ENCODE data around the gene DDAH2. TPM values are rescaled to one million over a fixed set of nuclear protein-coding genes. Genes with fewer than 3 reads are reported as not detected.

The DDAH2 gene
- polyA plus RNA-seq, 2 donors, result 46.5 to 73.3 TPM

DNA sequence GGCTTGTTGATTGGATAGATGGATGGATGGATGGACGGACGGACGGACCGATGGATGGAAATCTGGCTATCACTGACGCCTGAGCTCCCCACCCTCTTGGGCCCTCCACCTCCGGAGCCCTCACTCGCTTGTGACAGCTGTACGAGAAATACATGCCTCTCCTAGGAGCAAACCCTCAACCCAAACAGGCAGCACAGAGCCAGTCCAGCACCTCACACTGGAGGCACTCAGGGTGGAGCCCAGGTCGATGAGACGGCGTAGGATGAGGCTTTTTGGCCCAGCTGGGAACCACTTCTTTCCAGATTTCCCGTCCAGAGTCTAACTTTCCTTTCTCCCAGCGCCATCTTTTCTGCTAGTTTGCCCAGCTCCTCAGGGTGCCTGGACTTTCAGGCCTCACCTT, 45.5 kb downstream of the DDAH2 start:
- Histone ChIP-seq H3K4me3 (ENCODE audit: low read depth in 1 of 2, low read length in 2 of 2) (no peak overlapping the region), H3K36me3 (ENCODE audit: control insufficient read depth in 2 of 2, insufficient read depth in 2 of 2, low read length in 1 of 2) (peaks cover 19 to 27% of the 10 kb centered on the region in 2 donors), H3K4me1 (ENCODE audit: control insufficient read depth in 2 of 2, insufficient read depth in 2 of 2, low read length in 1 of 2) (peaks cover 0 to 5% of the 10 kb centered on the region in 2 donors), H3K9me3 (ENCODE audit: control insufficient read depth in 2 of 2, insufficient read depth in 1 of 2, low read depth in 1 of 2, low read length in 1 of 2) (no peaks in the 10 kb centered on the region), H3K27ac (ENCODE audit: low read depth in 2 of 2, low read length in 1 of 2) (no peak overlapping the region), H3K27me3 (ENCODE audit: control insufficient read depth in 1 of 2, insufficient read depth in 2 of 2, low read length in 2 of 2) (no peaks in the 10 kb centered on the region)
- WGBS, 2 donors, result 62 to 63% methylated on average over 13 of the region's 13 CpGs

- Histone ChIP-seq H3K27me3 (ENCODE audit: control insufficient read depth in 1 of 2, insufficient read depth in 2 of 2, low read length in 2 of 2) (no peaks in the 10 kb centered on the region), H3K4me3 (ENCODE audit: low read depth in 1 of 2, low read length in 2 of 2) (peak overlapping the region; percentile 51 to 54), H3K36me3 (ENCODE audit: control insufficient read depth in 2 of 2, insufficient read depth in 2 of 2, low read length in 1 of 2) (peaks cover 3 to 5% of the 10 kb centered on the region in 2 donors), H3K9me3 (ENCODE audit: control insufficient read depth in 2 of 2, insufficient read depth in 1 of 2, low read depth in 1 of 2, low read length in 1 of 2) (no peaks in the 10 kb centered on the region), H3K4me1 (ENCODE audit: control insufficient read depth in 2 of 2, insufficient read depth in 2 of 2, low read length in 1 of 2) (peaks cover 0 to 5% of the 10 kb centered on the region in 2 donors), H3K27ac (ENCODE audit: low read depth in 2 of 2, low read length in 1 of 2) (peak overlapping the region; percentile 63 to 80)
- 0 to 1% methylated on average over 40 of the region's 40 CpGs for WGBS, 2 donors
These were observed 47.9 kb downstream of the DDAH2 start for GRCh38 chr6:31681135-31681671.

GRCh38 chr6:31680226-31681134, 48.6 kb downstream of the DDAH2 start, which contains the start of gene LY6G5C:
TSS of gene LY6G5C (minus strand) at chr6:31681067. CDS start at chr6:31680373, 694 bp downstream.
- Histone ChIP-seq H3K9me3 (ENCODE audit: control insufficient read depth in 2 of 2, insufficient read depth in 1 of 2, low read depth in 1 of 2, low read length in 1 of 2) (no peaks in the 10 kb centered on the region), H3K27me3 (ENCODE audit: control insufficient read depth in 1 of 2, insufficient read depth in 2 of 2, low read length in 2 of 2) (no peaks in the 10 kb centered on the region), H3K36me3 (ENCODE audit: control insufficient read depth in 2 of 2, insufficient read depth in 2 of 2, low read length in 1 of 2) (peaks cover 2 to 3% of the 10 kb centered on the region in 2 donors), H3K4me3 (ENCODE audit: low read depth in 1 of 2, low read length in 2 of 2) (peak within 1 kb of the TSS; percentile 51 to 54), H3K4me1 (ENCODE audit: control insufficient read depth in 2 of 2, insufficient read depth in 2 of 2, low read length in 1 of 2) (peaks cover 0 to 5% of the 10 kb centered on the region in 2 donors), H3K27ac (ENCODE audit: low read depth in 2 of 2, low read length in 1 of 2) (peak within 1 kb of the TSS; percentile 63 to 80)
- 11% methylated on average over 17 of the region's 17 CpGs for WGBS, 2 donors

GRCh38 chr6:31677955-31678354, 51.1 kb downstream of the DDAH2 start:
- H3K27ac ChIP-seq (ENCODE audit: low read depth in 2 of 2, low read length in 1 of 2), result no peak overlapping the region
- no peaks in the 10 kb centered on the region for H3K36me3 ChIP-seq (ENCODE audit: control insufficient read depth in 2 of 2, insufficient read depth in 2 of 2, low read length in 1 of 2)
- H3K9me3 ChIP-seq (ENCODE audit: control insufficient read depth in 2 of 2, insufficient read depth in 1 of 2, low read depth in 1 of 2, low read length in 1 of 2), result no peaks in the 10 kb centered on the region
- H3K4me3 ChIP-seq (ENCODE audit: low read depth in 1 of 2, low read length in 2 of 2), result no peak overlapping the region
- no peaks in the 10 kb centered on the region for H3K27me3 ChIP-seq (ENCODE audit: control insufficient read depth in 1 of 2, insufficient read depth in 2 of 2, low read length in 2 of 2)
- 70 to 79% methylated on average over 8 of the region's 8 CpGs for WGBS, 2 donors
- peaks cover 0 to 3% of the 10 kb centered on the region in 2 donors for H3K4me1 ChIP-seq (ENCODE audit: control insufficient read depth in 2 of 2, insufficient read depth in 2 of 2, low read length in 1 of 2)

Other genes starting within 250 kb of the DDAH2 start
- under 1 TPM; 0.29 to 0.77 TPM for gene MICB, start 231.2 kb downstream of the DDAH2 start, polyA plus RNA-seq
- not detected for gene MCCD1, start 200.3 kb downstream of the DDAH2 start, polyA plus RNA-seq
- 100 to 1,000 TPM; 181 to 321 TPM for gene DDX39B, start 187.3 kb downstream of the DDAH2 start, polyA plus RNA-seq
- under 1 TPM; 0.32 to 0.49 TPM for gene ATP6V1G2, start 182.7 kb downstream of the DDAH2 start, polyA plus RNA-seq
- 10 to 100 TPM; 16.1 to 20.2 TPM for gene NFKBIL1, start 181.7 kb downstream of the DDAH2 start, polyA plus RNA-seq
- under 1 TPM; 0.10 to 0.14 TPM for gene LTA, start 157.0 kb downstream of the DDAH2 start, polyA plus RNA-seq
- 1 to 10 TPM in 1 of 2 donors, under 1 TPM in 1; 0.71 to 2.4 TPM for gene TNF, start 153.7 kb downstream of the DDAH2 start, polyA plus RNA-seq
- gene LTB, start 146.9 kb downstream of the DDAH2 start, polyA plus RNA-seq, result 1 to 10 TPM; 1.8 to 3.0 TPM
- 1 to 10 TPM; 2.8 to 6.9 TPM for gene LST1, start 143.0 kb downstream of the DDAH2 start, polyA plus RNA-seq
- gene NCR3, start 136.3 kb downstream of the DDAH2 start, polyA plus RNA-seq, result under 1 TPM in 1 of 2 donors, not detected in 1; 0.07 TPM
- 10 to 100 TPM in 1 of 2 donors, 1 to 10 TPM in 1; 8.0 to 12.6 TPM for gene AIF1, start 114.1 kb downstream of the DDAH2 start, polyA plus RNA-seq
- 100 to 1,000 TPM in 1 of 2 donors, 10 to 100 TPM in 1; 76.6 to 110 TPM for gene PRRC2A, start 108.6 kb downstream of the DDAH2 start, polyA plus RNA-seq
- 100 to 1,000 TPM; 158 to 259 TPM for gene BAG6, start 76.6 kb downstream of the DDAH2 start, polyA plus RNA-seq
- gene APOM, start 73.4 kb downstream of the DDAH2 start, polyA plus RNA-seq, result 1 to 10 TPM; 4.3 to 6.0 TPM
- 10 to 100 TPM; 20.6 to 21.1 TPM for gene C6orf47, start 68.5 kb downstream of the DDAH2 start, polyA plus RNA-seq
- 10 to 100 TPM; 10.2 to 10.4 TPM for gene GPANK1, start 64.3 kb downstream of the DDAH2 start, polyA plus RNA-seq
- 100 to 1,000 TPM; 140 to 187 TPM for gene CSNK2B, start 63.2 kb downstream of the DDAH2 start, polyA plus RNA-seq
- gene LY6G5B, start 59.3 kb downstream of the DDAH2 start, polyA plus RNA-seq, result 1 to 10 TPM; 5.3 to 7.4 TPM
- 1 to 10 TPM in 1 of 2 donors, under 1 TPM in 1; 0.76 to 1.1 TPM for gene LY6G5C, start 48.2 kb downstream of the DDAH2 start, polyA plus RNA-seq
- gene ABHD16A, start 26.0 kb downstream of the DDAH2 start, polyA plus RNA-seq, result 10 to 100 TPM; 30.0 to 40.1 TPM
- gene LY6G6F, start 22.4 kb downstream of the DDAH2 start, polyA plus RNA-seq, result not detected
- gene LY6G6D, start 14.0 kb downstream of the DDAH2 start, polyA plus RNA-seq, result 1 to 10 TPM in 1 of 2 donors, under 1 TPM in 1; 0.67 to 1.3 TPM
- 10 to 100 TPM; 17.2 to 21.9 TPM for gene LY6G6C, start 7.6 kb downstream of the DDAH2 start, polyA plus RNA-seq
- gene MPIG6B, start 5.9 kb downstream of the DDAH2 start, polyA plus RNA-seq, result under 1 TPM; 0.49 to 0.88 TPM
- gene CLIC1, start 7.2 kb upstream of the DDAH2 start, polyA plus RNA-seq, result 100 to 1,000 TPM; 258 to 412 TPM
- gene MSH5, start 10.7 kb upstream of the DDAH2 start, polyA plus RNA-seq, result 10 to 100 TPM in 1 of 2 donors, 1 to 10 TPM in 1; 6.3 to 15.8 TPM
- 1 to 10 TPM; 2.3 to 7.6 TPM for gene SAPCD1, start 33.4 kb upstream of the DDAH2 start, polyA plus RNA-seq
- gene VWA7, start 48.0 kb upstream of the DDAH2 start, polyA plus RNA-seq, result 1 to 10 TPM in 1 of 2 donors, under 1 TPM in 1; 0.33 to 1.3 TPM
- gene VARS1, start 66.5 kb upstream of the DDAH2 start, polyA plus RNA-seq, result 10 to 100 TPM; 35.7 to 37.3 TPM
- gene LSM2, start 77.7 kb upstream of the DDAH2 start, polyA plus RNA-seq, result 10 to 100 TPM; 25.6 to 42.9 TPM
- under 1 TPM; 0.39 to 0.42 TPM for gene HSPA1L, start 86.0 kb upstream of the DDAH2 start, polyA plus RNA-seq
- 100 to 1,000 TPM; 105 to 125 TPM for gene HSPA1A, start 86.2 kb upstream of the DDAH2 start, polyA plus RNA-seq
- gene HSPA1B, start 98.4 kb upstream of the DDAH2 start, polyA plus RNA-seq, result 100 to 1,000 TPM in 1 of 2 donors, 10 to 100 TPM in 1; 26.9 to 103 TPM
- gene NEU1, start 133.5 kb upstream of the DDAH2 start, polyA plus RNA-seq, result 10 to 100 TPM; 13.6 to 14.6 TPM
- gene SLC44A4, start 149.7 kb upstream of the DDAH2 start, polyA plus RNA-seq, result under 1 TPM; 0.19 to 0.33 TPM
- gene EHMT2, start 168.4 kb upstream of the DDAH2 start, polyA plus RNA-seq, result 10 to 100 TPM; 27.2 to 39.6 TPM
- gene ZBTB12, start 172.8 kb upstream of the DDAH2 start, polyA plus RNA-seq, result 1 to 10 TPM; 2.4 to 3.6 TPM
- gene C2, start 198.4 kb upstream of the DDAH2 start, polyA plus RNA-seq, result 1 to 10 TPM; 1.2 to 1.3 TPM
- 10 to 100 TPM; 15.9 to 19.6 TPM for gene CFB, start 216.8 kb upstream of the DDAH2 start, polyA plus RNA-seq
- 10 to 100 TPM; 30.2 to 49.3 TPM for gene NELFE, start 229.7 kb upstream of the DDAH2 start, polyA plus RNA-seq
- gene SKIC2, start 229.9 kb upstream of the DDAH2 start, polyA plus RNA-seq, result 10 to 100 TPM; 39.1 to 58.0 TPM
- gene DXO, start 242.8 kb upstream of the DDAH2 start, polyA plus RNA-seq, result 10 to 100 TPM; 11.8 to 16.5 TPM